MCF 10A (cell line): ENCODE data around the gene TFF3. TPM values are rescaled to one million over a fixed set of nuclear protein-coding genes. Genes with fewer than 3 reads are reported as not detected.

Experiments used
- BruUV-seq: library from RNA; stranded (reverse); fragments of 400-500 nt; replicated peaks from 2 replicates; lab custom pipeline; 2021; lab: Mats Ljungman, UMichigan
- CTCF ChIA-PET: fragments of 300-600 bp; sonication (Branson Sonifier 250); formaldehyde crosslinking; extraction: SDS; loops from one replicate; lab custom pipeline; 2021; ENCODE audit warnings: antibody characterized with exemption, inconsistent platforms; lab: Yijun Ruan, JAX
- POLR2A ChIA-PET: fragments of 300-600, 350-650 bp; sonication (Branson Sonifier 250); formaldehyde crosslinking; extraction: SDS; loops from one replicate; lab custom pipeline; 2020; ENCODE audit warnings: antibody characterized with exemption, inconsistent platforms; lab: Yijun Ruan, JAX
- DNase-seq: peaks from one replicate; pipeline ENCODE4 v3.0.0-alpha.2; 2018; ENCODE audit not compliant: unreplicated experiment
- H3K27ac Mint-ChIP-seq: one replicate; pipeline ENCODE4 v1.8.0; 2022; ENCODE audit warnings: mild to moderate bottlenecking, low read depth, mixed read lengths; ENCODE audit not compliant: unreplicated experiment
- H3K27me3 Mint-ChIP-seq: one replicate; pipeline ENCODE4 v1.8.0; 2022; ENCODE audit warnings: mixed read lengths; ENCODE audit not compliant: insufficient read depth, unreplicated experiment
- H3K36me3 Mint-ChIP-seq: one replicate; pipeline ENCODE4 v1.8.0; 2022; ENCODE audit warnings: mild to moderate bottlenecking, moderate library complexity, mixed read lengths; ENCODE audit not compliant: insufficient read depth, unreplicated experiment
- H3K4me1 Mint-ChIP-seq: one replicate; pipeline ENCODE4 v1.8.0; 2022; ENCODE audit warnings: mixed read lengths; ENCODE audit not compliant: insufficient read depth, unreplicated experiment
- H3K4me3 Mint-ChIP-seq: one replicate; pipeline ENCODE4 v1.8.0; 2022; ENCODE audit warnings: mild to moderate bottlenecking, moderate library complexity, mixed read lengths; ENCODE audit not compliant: unreplicated experiment
- H3K9me3 Mint-ChIP-seq: one replicate; pipeline ENCODE4 v1.8.0; 2022; ENCODE audit warnings: mixed read lengths; ENCODE audit not compliant: unreplicated experiment
- CTCF ChIP-seq: fragments of 200-600 bp; IDR thresholded peaks from one replicate; pipeline ENCODE4 v1.8.0; 2022; ENCODE audit warnings: antibody characterized with exemption, mild to moderate bottlenecking; ENCODE audit not compliant: unreplicated experiment
- intact Hi-C: fragments of 100-400 bp; cut with micrococcal nuclease; formaldehyde crosslinking; loops from 2 replicates; pipeline ENCODE4 v1.14.1; 2022
- total RNA-seq: library from RNA; stranded (reverse); gene quantifications from 2 replicates; pipeline ENCODE4 v1.2.3, GENCODE V29; 2022

The TFF3 gene
- total RNA-seq, 1 experiment from 2014 or later = not detected

GRCh38 chr21:42291003-42291750 lies 24.0 kb downstream of the TFF3 start:
- H3K9me3 Mint-ChIP-seq = no peaks in the 10 kb centered on the region
- no TSS peak for BruUV-seq
- no peak overlapping the region for H3K27ac Mint-ChIP-seq
- intact Hi-C loops = no loop called here
- DNase-seq = no peak
- ChIA-PET POLR2A (interaction anchor here (0.7 kb wide), 1 partner anchor 92 kb away, joined by 3 read pairs; no protein-coding TSS in a partner anchor), CTCF (interaction anchor here (0.7 to 0.8 kb wide), 2 partner anchors 20 to 127 kb away, joined by 3 to 4 read pairs; no protein-coding TSS in a partner anchor)
- H3K27me3 Mint-ChIP-seq = no peaks in the 10 kb centered on the region
- H3K36me3 Mint-ChIP-seq = peaks cover 16% of the 10 kb centered on the region
- no peak for TF ChIP-seq CTCF
- no peak overlapping the region for H3K4me3 Mint-ChIP-seq
- H3K4me1 Mint-ChIP-seq = no peaks in the 10 kb centered on the region

- Mint-ChIP-seq H3K4me1 (no peaks in the 10 kb centered on the region), H3K4me3 (no peak overlapping the region), H3K36me3 (peaks cover 9% of the 10 kb centered on the region), H3K9me3 (no peaks in the 10 kb centered on the region), H3K27ac (no peak overlapping the region), H3K27me3 (no peaks in the 10 kb centered on the region)
- no peak for DNase-seq
- intact Hi-C loops = no loop called here
- no peak for TF ChIP-seq CTCF
- ChIA-PET CTCF (interaction anchor here (0.7 kb wide), 2 partner anchors 20 to 125 kb away, joined by 4 read pairs; no protein-coding TSS in a partner anchor), POLR2A (interaction anchor here (0.7 kb wide), 1 partner anchor 92 kb away, joined by 3 read pairs; no protein-coding TSS in a partner anchor)
- BruUV-seq = no TSS peak
Observed at GRCh38 chr21:42290505-42290904, 24.7 kb downstream of the TFF3 start.

- intact Hi-C loops = no loop called here
- Mint-ChIP-seq H3K27me3 (no peaks in the 10 kb centered on the region), H3K36me3 (peaks cover 4% of the 10 kb centered on the region), H3K4me1 (no peaks in the 10 kb centered on the region), H3K4me3 (no peak overlapping the region), H3K9me3 (no peaks in the 10 kb centered on the region), H3K27ac (no peak overlapping the region)
- BruUV-seq = no TSS peak
- TF ChIP-seq CTCF = no peak
- ChIA-PET POLR2A (no interaction called here), CTCF (interaction anchor here (0.7 kb wide), 1 partner anchor 125 kb away, joined by 4 read pairs; no protein-coding TSS in a partner anchor)
- no peak for DNase-seq
Observed at GRCh38 chr21:42289926-42290325, 25.3 kb downstream of the TFF3 start.

- Mint-ChIP-seq H3K4me1 (no peaks in the 10 kb centered on the region), H3K27me3 (no peaks in the 10 kb centered on the region), H3K36me3 (no peaks in the 10 kb centered on the region), H3K9me3 (no peaks in the 10 kb centered on the region), H3K27ac (no peak overlapping the region), H3K4me3 (no peak overlapping the region)
- intact Hi-C loops = no loop called here
- no peak for TF ChIP-seq CTCF
- DNase-seq = no peak
- BruUV-seq = no TSS peak
- CTCF ChIA-PET = no interaction called here
- POLR2A ChIA-PET = no interaction called here
Observed at GRCh38 chr21:42288962-42289361, 26.2 kb downstream of the TFF3 start.
